ENCODE measurements around the gene DEPDC5.

Gene DEPDC5

DNA sequence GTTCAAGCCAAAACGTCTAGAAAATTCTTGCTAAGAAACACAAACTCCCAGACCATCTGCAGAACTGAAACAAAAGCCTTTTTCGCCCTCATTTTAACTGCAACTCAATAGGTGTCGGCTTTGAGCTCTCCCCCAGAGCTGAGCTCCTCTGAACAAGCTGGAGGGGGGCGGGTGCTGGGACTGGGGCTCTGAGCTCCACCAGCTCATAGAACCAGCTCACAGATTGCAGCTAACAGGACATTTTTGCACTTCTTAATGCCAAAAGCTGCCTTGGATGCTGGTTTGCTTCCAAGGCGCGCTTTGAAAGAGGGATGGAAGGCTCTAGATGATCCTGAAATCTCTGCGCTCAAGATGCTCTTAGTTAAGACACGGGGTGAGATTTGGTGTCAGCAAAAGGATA lies 184.5 kb downstream of the DEPDC5 start:
- no peak for DNase-seq (ENCODE audit: low read depth, low spot score)
- H3K9ac ChIP-seq (ENCODE audit: insufficient read length), result no peak overlapping the region
- H3K36me3 ChIP-seq (ENCODE audit: insufficient read depth, low read length), result no peaks in the 10 kb centered on the region
- H3K27ac ChIP-seq, result no peak overlapping the region
- H3K4me3 ChIP-seq, result no peak overlapping the region
- no peak for TF ChIP-seq FOXP2 (optimal IDR thresholded peaks at IDR 0.05; ENCODE audit: control extremely low read depth, extremely low read length, insufficient read depth)
- TF ChIP-seq POLR2AphosphoS5 (IDR thresholded peaks at IDR 0.05; ENCODE audit: borderline replicate concordance, low read depth, low read length), result no peak
- no peak for TF ChIP-seq EZH2 (IDR thresholded peaks at IDR 0.05)
- H3K9me3 ChIP-seq (ENCODE audit: low read depth, low read length), result no peaks in the 10 kb centered on the region

DNA sequence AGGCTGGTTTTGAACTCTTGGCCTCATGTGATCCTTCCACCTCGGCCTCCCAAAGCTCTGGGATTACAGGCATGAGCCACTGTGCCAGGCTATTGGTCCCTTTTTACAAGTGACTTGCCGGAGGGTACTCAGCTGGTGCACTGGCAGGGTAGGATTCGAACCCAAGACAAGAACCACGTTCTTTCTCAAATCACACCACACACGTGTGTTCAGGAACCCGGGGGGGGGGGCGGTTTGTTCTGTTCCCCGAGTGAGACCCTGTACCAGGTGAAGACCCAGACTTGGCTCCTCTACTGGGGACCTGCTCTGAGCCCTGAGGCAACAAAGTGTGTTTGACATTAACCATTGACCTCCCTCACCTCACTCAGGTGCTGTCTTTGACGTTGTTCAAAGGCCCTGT lies 186.7 kb downstream of the DEPDC5 start:
- no peak overlapping the region for H3K4me3 ChIP-seq
- H3K36me3 ChIP-seq (ENCODE audit: insufficient read depth, low read length), result 0 out of 2 replicates have a peak, but pooled peaks cover 3% of the 10 kb centered on the region
- H3K9me3 ChIP-seq (ENCODE audit: low read depth, low read length), result no peaks in the 10 kb centered on the region
- no peak overlapping the region for H3K27ac ChIP-seq
- no peak overlapping the region for H3K9ac ChIP-seq (ENCODE audit: insufficient read length)
- TF ChIP-seq POLR2AphosphoS5 (IDR thresholded peaks at IDR 0.05; ENCODE audit: borderline replicate concordance, low read depth, low read length) (no peak), EZH2 (IDR thresholded peaks at IDR 0.05) (no peak), FOXP2 (optimal IDR thresholded peaks at IDR 0.05; ENCODE audit: control extremely low read depth, extremely low read length, insufficient read depth) (no peak)
- no peak for DNase-seq (ENCODE audit: low read depth, low spot score)

DNA sequence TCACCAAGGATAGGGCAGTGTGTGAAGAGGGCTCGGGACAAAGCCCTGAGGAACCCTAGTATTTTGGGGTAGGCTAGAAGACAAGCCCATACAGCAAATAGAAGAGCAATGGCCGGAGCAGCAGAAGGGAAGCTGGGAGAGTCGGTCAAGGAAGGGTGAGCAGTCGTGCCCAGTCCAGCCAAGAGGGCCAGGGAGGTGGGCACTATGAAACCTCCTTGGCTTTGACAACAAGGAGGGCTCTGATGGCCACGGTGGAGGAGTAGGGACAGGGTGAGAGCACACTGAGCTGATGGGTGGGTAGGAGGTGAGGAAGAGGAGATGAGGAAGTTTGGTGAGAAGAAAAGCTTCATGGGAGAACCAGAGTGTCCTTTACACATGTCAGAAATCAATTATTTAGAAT lies 188.3 kb downstream of the DEPDC5 start:
- H3K9ac ChIP-seq (ENCODE audit: insufficient read length), result no peak overlapping the region
- peaks cover 14% of the 10 kb centered on the region for H3K36me3 ChIP-seq (ENCODE audit: insufficient read depth, low read length)
- H3K9me3 ChIP-seq (ENCODE audit: low read depth, low read length), result no peaks in the 10 kb centered on the region
- TF ChIP-seq EZH2 (IDR thresholded peaks at IDR 0.05), result no peak
- no peak for TF ChIP-seq FOXP2 (optimal IDR thresholded peaks at IDR 0.05; ENCODE audit: control extremely low read depth, extremely low read length, insufficient read depth)
- TF ChIP-seq POLR2AphosphoS5 (IDR thresholded peaks at IDR 0.05; ENCODE audit: borderline replicate concordance, low read depth, low read length), result no peak
- H3K4me3 ChIP-seq, result no peak overlapping the region
- no peak overlapping the region for H3K27ac ChIP-seq
- no peak for DNase-seq (ENCODE audit: low read depth, low spot score)

DNA sequence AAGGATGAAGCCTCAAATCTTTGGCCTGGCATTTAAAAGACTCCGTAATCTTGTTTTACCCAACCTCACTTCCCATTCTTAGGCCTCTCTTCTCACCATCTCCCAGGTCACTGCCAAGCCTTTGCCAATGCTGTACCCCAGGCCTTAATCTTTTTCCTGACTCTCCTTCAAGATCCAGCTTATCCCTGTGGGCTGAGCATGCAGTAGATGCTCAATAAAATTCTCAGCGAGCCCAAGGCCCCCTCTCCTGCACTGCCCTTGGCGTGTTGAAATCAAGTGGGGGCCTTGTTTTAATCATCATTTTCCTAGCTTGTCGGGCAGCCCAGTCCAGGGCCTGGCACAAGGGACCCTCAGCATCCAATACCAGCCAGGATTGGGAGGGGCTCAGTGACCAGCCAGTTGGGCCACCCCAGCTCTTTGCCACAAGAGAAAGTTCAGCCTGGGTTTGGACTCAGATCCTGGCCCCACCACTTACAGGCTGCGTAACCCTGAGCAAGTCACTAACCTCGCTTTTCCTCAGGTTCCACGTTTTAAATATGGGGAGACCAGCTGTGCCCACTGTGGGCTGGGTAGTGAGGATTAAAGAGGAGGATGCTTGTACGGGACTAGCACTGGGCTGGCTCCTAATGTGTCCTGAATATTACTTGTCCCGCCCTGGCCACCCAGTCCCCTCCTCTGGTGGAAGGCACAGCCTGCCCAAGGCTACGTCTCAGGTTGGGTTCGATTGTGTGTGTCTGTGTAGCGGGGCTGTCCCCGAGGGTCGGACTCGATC lies 189.6 kb downstream of the DEPDC5 start:
- H3K4me3 ChIP-seq, result peak overlapping the region; percentile 98
- DNase-seq (ENCODE audit: low read depth, low spot score), result no peak
- H3K36me3 ChIP-seq (ENCODE audit: insufficient read depth, low read length), result peaks cover 27% of the 10 kb centered on the region
- TF ChIP-seq FOXP2 (optimal IDR thresholded peaks at IDR 0.05; ENCODE audit: control extremely low read depth, extremely low read length, insufficient read depth) (no peak), EZH2 (IDR thresholded peaks at IDR 0.05) (no peak), POLR2AphosphoS5 (IDR thresholded peaks at IDR 0.05; ENCODE audit: borderline replicate concordance, low read depth, low read length) (no peak)
- peak overlapping the region; percentile 92 for H3K9ac ChIP-seq (ENCODE audit: insufficient read length)
- peak overlapping the region; percentile 65 for H3K27ac ChIP-seq
- no peaks in the 10 kb centered on the region for H3K9me3 ChIP-seq (ENCODE audit: low read depth, low read length)

DNA sequence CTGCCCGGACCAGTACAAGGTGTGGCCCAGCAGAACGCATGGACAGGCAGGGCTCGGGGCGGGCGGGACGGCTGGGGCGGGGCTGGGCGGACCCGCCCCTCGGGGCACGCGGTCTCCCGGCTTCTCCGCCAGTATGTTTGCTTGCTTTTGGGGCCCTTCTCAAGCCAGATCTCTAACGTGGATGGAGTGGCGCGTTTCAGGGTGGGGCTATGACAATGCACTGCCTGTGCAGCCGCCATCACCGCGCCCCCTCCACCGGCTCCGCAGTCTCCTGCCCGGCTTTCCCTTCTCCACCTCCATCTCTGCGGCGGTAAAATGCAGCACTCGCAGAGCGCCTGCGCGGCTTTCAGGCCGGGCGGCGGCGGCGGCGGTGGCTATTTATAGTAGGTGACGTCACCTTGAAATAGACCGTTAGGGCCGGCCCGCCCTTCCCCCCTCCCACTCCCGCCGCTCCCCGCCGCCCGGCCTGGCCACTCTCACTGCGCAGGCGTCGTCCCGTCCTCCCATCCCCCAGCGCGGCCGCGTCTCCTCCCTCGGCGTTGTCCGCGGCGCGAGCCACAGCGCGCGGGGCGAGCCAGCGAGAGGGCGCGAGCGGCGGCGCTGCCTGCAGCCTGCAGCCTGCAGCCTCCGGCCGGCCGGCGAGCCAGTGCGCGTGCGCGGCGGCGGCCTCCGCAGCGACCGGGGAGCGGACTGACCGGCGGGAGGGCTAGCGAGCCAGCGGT lies 190.3 kb downstream of the DEPDC5 start, which contains the start of gene YWHAH:
Gene YWHAH, plus strand, starts transcription at position 558 of the 722 bp plus-strand sequence. CDS start 199 bp downstream, outside the sequence.
- Histone ChIP-seq H3K27ac (peak within 1 kb of the TSS; percentile 75), H3K9ac (ENCODE audit: insufficient read length) (peak within 1 kb of the TSS; percentile 92), H3K36me3 (ENCODE audit: insufficient read depth, low read length) (peaks cover 33% of the 10 kb centered on the region), H3K9me3 (ENCODE audit: low read depth, low read length) (no peaks in the 10 kb centered on the region), H3K4me3 (peak within 1 kb of the TSS; percentile 98)
- no peak for TF ChIP-seq FOXP2 (optimal IDR thresholded peaks at IDR 0.05; ENCODE audit: control extremely low read depth, extremely low read length, insufficient read depth)
- peak; percentile 76 for TF ChIP-seq POLR2AphosphoS5 (IDR thresholded peaks at IDR 0.05; ENCODE audit: borderline replicate concordance, low read depth, low read length)
- DNase-seq (ENCODE audit: low read depth, low spot score), result no peak

DNA sequence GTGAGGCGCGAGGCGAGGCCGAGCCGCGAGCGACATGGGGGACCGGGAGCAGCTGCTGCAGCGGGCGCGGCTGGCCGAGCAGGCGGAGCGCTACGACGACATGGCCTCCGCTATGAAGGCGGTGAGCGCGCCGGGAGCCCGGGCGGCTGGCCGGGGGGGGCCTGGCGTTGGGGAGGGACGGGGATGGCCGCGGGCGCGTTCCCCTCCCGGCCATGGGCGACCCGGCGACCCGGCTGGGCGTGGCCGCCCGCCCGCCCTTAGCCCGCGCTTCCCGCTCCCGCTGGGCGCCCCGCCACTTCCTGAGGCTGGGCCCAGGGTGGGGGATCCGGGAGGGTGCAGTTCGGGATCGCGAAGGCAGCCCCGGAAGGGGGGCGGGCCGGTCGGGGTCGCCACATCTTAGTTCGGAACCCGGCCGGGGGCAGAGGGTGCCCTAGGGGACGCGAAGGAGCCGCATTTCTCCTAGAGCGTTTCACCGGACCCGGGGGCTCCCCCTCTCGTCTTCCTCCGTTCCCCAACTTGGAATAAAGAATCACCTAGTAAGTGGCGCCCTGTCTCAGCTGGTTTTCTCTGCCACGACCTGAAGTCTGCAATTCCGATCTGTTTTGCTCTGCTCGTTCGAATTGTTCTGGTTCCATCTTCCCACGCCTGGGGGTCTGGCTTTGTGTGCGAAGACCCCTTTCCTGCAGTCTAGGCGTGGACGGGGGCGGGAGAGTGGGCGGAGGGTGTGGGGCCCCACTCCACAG lies 191.1 kb downstream of the DEPDC5 start:
- Histone ChIP-seq H3K9me3 (ENCODE audit: low read depth, low read length) (no peaks in the 10 kb centered on the region), H3K4me3 (peak overlapping the region; percentile 98), H3K36me3 (ENCODE audit: insufficient read depth, low read length) (peaks cover 40% of the 10 kb centered on the region), H3K27ac (peak overlapping the region; percentile 75), H3K9ac (ENCODE audit: insufficient read length) (peak overlapping the region; percentile 92)
- DNase-seq (ENCODE audit: low read depth, low spot score), result no peak
- no peak for TF ChIP-seq FOXP2 (optimal IDR thresholded peaks at IDR 0.05; ENCODE audit: control extremely low read depth, extremely low read length, insufficient read depth)
- TF ChIP-seq EZH2 (IDR thresholded peaks at IDR 0.05), result no peak
- no peak for TF ChIP-seq POLR2AphosphoS5 (IDR thresholded peaks at IDR 0.05; ENCODE audit: borderline replicate concordance, low read depth, low read length)

DNA sequence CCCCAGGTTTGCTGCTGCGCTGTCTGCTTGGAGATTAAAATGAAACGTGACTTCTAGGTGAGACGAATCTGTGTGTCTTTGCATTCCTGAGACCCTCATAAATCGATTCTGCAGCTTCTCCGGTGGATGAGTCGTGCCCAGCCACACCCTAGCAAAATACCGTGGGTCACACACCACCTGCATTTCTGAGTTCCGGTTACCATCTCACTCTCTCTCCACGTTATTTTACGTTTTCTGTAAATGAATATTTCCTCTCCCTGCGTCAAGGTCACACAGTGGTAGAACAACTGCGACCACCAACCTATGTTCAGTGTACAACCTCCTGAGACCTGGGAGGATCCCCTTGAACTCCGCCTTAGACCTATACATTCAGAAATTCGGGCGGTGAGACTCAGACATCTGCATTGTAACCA lies 191.6 kb downstream of the DEPDC5 start:
- Histone ChIP-seq H3K36me3 (ENCODE audit: insufficient read depth, low read length) (peaks cover 46% of the 10 kb centered on the region), H3K9me3 (ENCODE audit: low read depth, low read length) (no peaks in the 10 kb centered on the region), H3K27ac (peak overlapping the region; percentile 8; the same call in 1 of the 2 replicates), H3K4me3 (peak overlapping the region; percentile 98), H3K9ac (ENCODE audit: insufficient read length) (peak overlapping the region; percentile 92)
- no peak for DNase-seq (ENCODE audit: low read depth, low spot score)
- no peak for TF ChIP-seq EZH2 (IDR thresholded peaks at IDR 0.05)
- no peak for TF ChIP-seq FOXP2 (optimal IDR thresholded peaks at IDR 0.05; ENCODE audit: control extremely low read depth, extremely low read length, insufficient read depth)
- TF ChIP-seq POLR2AphosphoS5 (IDR thresholded peaks at IDR 0.05; ENCODE audit: borderline replicate concordance, low read depth, low read length), result no peak

All from SK-N-MC (cell line).